Thyroid gland (tissue), 4 donors: ENCODE results near the gene L1CAM.

Source experiments
- POLR2A ChIP-seq, 2 donors: fragments of 450-650 bp; IDR thresholded peaks; one replicate each; pipeline ENCODE4 v1.6.1; 2017; ENCODE audit warnings: antibody characterized with exemption in 2 of 2, mild to moderate bottlenecking in 2 of 2, moderate library complexity in 1 of 2
- TF ChIP-seq, protein P1 (sequence below), 6 experiments: fragments of 200-600 bp in 3 of 6; fragments of 450-650 bp in 3 of 6; sonication (generic) in 3 of 6; IDR thresholded peaks; one replicate each; pipeline ENCODE4 v1.5.1; 2016 to 2019; ENCODE audit warnings: antibody characterized with exemption in 6 of 6, mild to moderate bottlenecking in 2 of 6, inconsistent platforms in 1 of 6, moderate library complexity in 1 of 6

DNA sequence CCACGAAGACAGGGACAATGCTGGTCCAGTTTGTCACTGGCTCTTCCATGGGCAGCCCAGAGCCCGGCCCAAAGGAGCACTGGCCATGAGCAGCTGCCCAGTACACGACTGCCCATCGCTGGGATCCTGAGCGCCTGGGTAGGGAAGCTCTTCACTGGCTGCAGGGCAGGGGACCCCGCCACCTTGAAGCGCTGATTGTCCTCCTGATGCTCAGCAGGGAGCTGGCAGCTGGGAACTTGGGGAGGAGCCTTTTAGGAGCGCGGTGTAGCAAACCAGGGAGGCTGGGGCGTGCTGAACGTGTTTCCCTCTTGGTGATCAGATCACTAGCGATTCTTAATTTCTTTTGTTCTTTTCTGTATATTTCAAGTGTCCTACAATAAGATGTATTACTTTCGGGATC is 1.8 kb downstream of the L1CAM start:
- TF ChIP-seq, protein P1, sequence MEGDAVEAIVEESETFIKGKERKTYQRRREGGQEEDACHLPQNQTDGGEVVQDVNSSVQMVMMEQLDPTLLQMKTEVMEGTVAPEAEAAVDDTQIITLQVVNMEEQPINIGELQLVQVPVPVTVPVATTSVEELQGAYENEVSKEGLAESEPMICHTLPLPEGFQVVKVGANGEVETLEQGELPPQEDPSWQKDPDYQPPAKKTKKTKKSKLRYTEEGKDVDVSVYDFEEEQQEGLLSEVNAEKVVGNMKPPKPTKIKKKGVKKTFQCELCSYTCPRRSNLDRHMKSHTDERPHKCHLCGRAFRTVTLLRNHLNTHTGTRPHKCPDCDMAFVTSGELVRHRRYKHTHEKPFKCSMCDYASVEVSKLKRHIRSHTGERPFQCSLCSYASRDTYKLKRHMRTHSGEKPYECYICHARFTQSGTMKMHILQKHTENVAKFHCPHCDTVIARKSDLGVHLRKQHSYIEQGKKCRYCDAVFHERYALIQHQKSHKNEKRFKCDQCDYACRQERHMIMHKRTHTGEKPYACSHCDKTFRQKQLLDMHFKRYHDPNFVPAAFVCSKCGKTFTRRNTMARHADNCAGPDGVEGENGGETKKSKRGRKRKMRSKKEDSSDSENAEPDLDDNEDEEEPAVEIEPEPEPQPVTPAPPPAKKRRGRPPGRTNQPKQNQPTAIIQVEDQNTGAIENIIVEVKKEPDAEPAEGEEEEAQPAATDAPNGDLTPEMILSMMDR (IDR thresholded peaks at IDR 0.05), result no peak
- no peak for TF ChIP-seq POLR2A (IDR thresholded peaks at IDR 0.05)
